HG02678 (cell line): Measurements from ENCODE around the gene RNF123.

Experiments
- ATAC-seq: cut with Tn5 transposase; IDR thresholded peaks from one replicate; pipeline ENCODE4 v1.9.1; 2021; ENCODE audit warnings: mild to moderate bottlenecking, moderate library complexity; ENCODE audit not compliant: unreplicated experiment

RNF123 gene

DNA sequence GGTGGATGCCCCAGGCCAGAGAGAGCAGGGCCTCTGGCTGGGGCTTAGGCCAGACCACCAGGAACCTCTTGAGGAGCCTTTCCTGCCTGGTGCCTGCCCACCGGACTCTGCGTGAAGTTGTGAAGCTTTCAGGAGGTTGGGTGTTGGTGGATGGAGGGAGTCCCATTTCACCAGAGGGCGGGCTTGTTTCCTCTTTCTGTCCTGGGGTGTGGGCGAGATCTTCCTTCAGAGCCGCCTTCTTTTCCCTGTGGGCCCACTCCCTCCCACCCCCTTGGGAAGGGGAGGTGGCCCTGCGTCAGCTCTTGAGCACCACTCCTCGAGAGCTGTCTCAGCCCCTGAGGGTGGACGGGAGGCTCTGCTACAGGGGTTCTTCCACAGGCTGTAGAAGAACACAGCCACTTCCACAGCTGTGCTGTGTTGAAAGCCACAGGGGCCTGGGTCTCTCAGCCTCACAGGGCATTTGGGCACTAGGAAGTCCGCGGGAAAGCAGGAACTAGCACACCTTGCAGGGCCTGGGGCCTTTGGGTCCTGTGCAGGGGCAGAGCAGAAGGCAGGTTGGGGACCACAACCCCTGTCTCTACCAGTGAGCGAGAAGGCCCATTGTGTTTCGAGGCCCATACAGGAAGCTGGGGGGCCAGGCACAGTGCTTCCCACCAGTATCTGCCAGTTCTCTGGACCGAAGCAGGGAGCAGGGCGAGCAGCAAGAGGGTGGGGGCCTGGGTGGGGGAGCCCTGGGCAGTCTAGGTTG is 28.0 kb downstream of the RNF123 start:
- ATAC-seq: no peak

DNA sequence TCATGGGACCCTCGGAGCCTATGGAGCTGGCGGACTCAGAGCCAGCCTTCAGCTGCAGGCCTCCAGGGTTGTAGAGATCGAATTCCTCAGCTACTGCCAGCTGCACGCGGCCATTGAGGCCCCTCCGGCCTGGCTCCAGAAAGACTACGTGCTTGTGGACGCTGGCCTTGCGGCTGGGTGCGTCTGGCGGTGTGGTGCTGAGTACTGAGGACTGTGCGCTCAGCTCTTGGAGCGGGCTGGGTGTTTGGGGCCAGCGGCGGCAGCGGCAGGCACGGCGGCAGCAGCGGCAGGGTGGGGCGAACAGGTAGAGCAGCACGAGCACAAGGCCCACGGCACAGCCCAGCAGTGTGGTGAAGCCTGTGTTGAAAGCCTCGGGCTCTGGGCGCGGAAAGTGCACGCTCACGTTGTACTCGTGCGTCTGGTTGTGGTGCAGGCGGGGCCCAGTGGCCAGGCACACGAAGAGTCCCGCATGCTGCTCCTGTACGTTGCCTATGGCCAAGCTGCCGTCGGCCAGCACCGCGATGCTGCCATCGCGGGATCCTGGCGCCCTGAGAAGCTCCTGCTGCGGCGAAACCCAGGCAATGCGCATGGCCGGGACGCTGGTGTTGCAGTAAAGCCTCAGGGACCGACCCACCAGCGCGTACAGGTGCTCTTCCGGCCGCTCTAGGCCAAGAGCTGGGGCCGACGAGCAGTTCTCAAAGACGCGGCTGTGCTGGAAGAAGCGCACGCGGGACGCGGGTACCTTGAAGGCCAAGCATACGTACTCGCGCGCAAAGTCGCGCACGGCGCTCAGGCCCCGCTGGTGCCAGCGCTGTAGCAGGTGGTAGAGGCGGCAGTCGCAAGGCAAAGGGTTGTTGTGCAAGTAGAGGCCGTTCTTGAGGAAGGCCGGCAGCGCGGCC is 28.9 kb downstream of the RNF123 start:
- no peak for ATAC-seq

DNA sequence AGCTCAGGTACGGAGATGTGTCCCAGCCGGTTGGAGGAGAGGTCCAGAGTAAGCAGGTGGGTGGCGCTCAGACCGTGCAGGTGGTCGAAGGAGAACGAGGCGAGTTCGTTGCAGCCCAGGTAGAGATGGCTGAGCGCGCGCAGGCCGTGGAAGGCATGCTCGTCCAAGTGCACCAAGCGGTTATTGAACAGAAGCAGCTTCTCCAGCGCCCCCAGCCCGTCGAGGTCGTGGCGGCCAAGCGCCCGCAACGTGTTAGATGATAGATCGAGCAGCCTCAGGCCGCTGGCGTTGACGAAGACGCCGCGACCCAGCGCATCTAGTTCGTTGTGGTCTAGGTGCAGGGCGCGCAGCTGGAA is 29.5 kb downstream of the RNF123 start:
- ATAC-seq: no peak

DNA sequence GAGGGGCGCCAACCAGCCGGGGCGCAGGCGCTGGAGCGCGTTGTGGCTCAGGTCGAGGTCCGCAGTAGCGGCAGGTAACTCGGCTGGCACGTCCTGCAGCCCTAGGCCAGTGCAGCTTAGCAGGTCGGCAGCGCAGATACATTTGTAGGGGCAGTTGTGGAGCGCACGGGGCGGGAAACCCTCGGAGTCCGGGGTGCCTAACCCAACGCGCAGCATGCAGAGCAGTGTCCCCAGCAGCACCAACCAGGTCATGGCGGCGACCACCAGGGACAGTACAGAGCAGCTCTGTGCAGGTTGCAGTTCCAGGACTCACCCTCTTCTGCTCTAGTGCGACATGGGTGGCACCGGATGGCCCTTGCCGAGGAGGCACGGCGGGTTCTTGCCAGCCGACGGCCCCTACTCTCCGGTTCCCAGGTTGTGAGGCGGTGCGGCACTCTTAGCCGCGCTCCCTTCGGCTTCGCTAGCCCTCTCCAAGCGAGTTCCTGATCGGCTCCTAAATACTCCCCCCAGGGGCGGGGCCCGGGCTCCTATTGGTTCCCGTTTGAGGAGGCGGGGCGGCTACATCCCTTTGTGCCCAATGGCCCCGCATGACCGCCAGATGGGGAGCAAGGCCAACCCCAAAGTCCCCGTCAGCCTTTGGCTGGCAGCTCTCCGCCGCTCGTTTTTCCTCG is 30.0 kb downstream of the RNF123 start, which contains the start of gene AMIGO3:
Gene AMIGO3 (minus strand): TSS at position 471 of the 671 bp plus-strand sequence. CDS start 219 bp downstream, at position 252.
- peak; percentile 49 for ATAC-seq

DNA sequence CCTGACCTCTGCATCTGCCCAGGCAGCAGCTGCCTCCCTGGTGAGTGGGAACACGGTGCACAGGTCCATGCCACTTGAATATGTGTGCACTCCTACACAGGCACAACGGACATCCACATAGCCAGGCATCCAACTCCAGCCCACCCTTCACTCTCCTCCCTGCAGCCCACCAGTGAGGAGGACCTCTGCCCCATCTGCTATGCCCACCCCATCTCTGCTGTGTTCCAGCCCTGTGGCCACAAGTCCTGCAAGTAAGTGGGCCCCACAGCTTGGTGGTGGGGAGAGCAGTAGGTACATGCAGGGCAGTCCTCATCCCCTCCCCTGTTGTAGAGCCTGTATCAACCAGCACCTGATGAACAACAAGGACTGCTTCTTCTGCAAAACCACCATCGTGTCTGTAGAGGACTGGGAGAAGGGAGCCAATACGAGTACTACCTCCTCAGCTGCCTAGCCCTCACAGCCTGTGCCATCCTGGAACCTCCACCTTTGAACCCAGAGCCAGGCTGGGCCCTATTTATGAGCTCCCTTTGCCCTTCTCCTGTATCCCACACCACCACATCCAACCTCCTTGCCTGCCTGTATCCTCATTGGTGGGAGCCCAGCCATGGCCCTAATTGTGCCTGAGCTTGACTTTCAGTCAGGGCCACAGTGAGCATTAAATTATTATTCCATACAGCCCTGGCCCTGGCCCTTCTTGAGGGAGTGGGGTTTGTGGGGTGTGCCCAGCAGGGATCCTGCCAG is 31.7 kb downstream of the RNF123 start:
- no peak for ATAC-seq

DNA sequence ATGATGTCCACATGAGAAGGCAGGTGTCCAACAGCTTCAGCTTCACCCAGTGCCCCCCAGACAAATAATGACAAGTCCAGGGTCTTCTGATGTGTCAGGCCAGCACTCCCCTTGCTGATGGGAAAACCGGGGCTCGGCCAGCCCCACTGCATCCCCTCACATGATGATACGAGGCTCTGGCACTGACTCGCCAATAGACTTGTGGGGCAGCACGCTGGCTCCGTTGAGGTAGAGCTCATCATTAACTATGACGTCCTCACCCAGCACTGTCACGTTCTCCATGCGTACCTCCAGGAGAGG is 32.2 kb downstream of the RNF123 start:
- ATAC-seq: no peak

DNA sequence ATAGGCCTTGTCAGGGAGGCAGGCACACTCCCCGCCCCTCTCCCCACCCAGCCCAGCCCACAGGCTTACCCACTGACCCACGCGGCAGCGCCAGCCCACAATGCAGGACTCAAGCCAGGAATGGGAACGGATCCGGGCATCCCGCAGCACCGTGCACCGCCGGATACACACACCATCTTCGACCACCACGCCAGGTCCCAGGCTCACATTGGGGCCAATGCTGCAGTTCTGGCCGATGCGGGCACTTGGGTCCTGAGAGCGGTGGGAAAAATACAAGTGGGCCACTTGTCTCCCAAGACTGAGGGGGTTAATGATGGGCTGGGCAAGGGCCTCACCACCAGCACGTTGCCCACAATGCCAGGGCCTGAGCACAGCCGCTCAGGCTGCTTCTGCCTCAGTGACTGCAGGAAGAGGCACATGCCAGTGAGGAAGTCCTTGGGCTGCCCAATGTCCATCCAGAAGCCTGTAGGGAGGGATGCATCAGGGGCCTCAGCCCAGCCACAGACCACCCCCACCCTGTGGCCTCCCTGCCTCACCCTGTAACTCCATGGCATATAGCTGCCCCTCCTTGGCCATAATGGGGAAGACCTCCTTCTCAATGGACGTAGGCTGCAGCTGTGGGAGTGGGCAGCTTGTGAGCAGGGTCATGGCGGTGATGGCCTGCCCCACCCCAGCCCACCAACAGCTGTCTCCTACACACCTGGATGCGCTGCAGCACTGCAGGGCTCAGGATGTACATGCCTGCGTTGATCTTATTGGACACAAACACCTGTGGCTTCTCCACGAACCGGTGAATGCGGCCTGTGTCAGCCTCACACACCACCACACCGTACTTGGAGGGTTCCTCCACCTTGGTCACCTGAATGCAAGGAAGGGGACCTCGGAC is 32.8 kb downstream of the RNF123 start:
- ATAC-seq: no peak

DNA sequence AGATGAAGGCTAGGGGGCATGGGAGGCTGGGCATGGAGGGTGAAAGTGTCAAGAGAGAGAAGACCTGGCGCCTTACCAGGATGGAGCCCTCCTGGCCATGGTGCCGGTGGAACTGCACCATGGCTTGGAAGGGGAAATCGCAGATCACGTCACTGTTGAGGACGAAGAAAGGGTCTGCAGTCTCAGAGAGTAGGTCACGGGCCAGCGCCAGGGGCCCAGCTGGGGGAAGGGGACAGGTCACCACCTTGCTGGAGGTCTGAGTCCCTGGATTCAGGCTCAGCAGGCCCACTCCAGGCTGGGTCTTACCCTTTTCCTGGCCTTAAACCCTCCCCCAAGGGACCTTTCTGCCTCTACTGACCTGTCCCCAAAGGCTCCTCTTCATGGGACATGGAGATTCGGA is 33.5 kb downstream of the RNF123 start:
- no peak for ATAC-seq

DNA sequence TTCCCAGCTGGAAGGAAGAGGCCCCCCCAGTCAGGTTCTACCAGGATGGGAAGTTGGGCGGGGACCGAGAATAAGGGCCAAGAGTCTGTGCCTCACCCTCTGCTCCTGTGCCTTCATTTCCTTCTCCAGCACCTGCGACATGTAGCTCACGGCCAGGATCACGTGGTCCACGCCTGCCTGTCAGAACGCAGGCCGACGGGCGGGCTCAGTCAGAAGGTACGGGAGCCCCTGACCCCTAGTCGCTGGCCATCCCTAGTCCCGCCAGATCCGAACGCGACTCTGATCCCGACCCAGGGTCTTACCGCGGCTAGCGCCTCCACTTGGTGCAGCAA is 33.9 kb downstream of the RNF123 start:
- ATAC-seq: no peak

DNA sequence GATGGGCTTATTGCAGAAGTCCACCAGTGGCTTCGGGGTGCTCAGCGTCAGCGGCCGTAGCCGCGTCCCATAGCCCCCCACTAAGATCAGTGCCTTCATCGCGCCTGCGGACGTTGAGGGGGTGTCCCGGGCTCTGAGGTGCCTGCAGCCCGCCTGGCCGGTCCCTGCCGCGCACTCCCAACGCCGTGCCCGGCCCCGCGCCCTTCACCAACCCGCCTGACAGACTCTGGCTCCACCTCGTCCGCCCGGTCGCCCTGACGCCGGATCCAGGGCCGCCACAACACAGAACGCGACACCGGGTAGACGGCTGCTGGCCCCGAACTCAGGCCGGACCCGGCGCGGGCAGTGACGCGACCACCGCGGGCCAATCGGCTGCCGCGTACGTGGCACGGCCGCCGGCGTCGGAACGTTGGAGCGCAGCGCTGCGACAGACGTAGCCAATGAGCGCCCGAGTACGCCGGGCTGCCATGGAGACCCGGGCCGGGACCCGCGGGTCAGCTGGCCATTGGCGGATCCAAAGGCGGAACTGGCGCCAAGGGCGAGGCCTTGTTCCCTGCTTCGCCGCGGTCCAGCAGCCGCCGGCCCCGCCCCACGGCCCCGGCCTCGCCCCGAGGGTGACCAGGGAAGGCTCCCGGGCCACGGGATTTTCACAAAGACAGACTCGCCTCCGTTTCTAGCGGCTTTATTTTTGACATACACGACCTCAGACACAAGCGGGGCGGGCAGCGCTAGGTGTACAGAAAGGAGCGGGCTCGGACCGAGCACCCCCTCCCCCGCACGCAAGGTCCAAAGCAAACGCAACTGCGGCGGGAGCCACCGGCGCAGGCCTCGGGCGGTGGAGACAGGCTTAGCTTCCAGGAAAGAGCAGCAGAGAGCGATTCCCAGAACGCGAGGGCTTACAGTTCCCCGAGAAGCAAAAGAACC is 34.5 kb downstream of the RNF123 start, which contains the start of gene GMPPB:
Gene GMPPB (minus strand): TSS at position 324 of the 924 bp plus-strand sequence. CDS start 225 bp downstream, at position 99.
- peak; percentile 81 for ATAC-seq

DNA sequence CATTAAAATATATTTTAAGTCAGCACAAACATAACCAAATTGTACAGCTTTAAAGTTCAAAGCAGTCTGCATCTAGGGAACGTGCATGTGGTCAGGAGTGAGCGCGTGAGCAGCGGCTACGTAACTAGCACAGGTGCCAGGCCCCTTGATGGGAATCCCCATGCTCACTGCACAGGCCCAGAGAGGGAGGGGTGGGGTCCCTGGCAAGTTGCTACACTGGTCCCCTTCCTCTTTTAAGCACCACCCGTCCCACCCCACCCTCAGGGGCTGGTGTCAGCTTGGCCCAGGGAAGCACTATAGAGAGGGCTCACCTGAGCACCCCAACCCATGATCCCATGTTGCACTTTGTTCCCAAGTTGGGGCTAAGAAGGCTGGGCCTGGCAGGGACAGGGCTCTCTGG is 35.2 kb downstream of the RNF123 start:
- ATAC-seq: no peak

DNA sequence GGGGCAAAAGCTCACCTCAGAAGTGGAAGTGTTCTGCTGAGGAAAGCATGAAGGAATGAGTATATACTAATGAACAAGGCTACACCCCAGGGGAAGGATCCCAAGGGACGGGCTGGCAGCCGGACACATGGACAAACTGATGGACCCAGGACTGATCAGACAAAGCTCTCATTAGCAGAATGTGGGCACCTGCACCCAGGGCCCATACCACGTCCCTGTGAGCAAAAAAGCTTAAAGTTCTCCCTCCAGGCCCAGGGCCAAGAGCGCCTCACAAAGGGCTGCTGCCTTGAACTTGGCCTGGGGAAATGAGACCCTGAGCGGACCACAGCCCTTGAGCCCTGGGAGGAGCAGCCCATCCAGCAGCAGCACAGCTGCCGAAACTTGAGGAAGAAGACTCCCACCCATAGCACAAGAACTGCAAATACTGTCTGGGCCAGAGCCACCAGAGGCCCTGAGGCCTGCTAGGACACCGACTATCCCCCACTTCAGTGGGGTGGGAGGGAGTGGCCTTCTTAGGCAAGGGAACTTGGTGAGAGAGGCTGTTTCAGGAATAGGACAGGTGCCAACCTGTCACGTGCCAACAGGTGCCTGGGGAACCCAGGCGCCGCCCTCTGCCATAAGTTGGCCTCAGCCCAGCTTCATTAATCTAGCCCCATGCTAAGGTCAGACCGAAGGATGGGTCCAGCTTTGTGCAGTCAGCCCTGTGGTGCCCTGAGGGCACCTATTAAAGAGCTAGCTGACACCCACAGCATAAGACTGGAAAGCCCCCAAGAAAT is 36.7 kb downstream of the RNF123 start:
- no peak for ATAC-seq

DNA sequence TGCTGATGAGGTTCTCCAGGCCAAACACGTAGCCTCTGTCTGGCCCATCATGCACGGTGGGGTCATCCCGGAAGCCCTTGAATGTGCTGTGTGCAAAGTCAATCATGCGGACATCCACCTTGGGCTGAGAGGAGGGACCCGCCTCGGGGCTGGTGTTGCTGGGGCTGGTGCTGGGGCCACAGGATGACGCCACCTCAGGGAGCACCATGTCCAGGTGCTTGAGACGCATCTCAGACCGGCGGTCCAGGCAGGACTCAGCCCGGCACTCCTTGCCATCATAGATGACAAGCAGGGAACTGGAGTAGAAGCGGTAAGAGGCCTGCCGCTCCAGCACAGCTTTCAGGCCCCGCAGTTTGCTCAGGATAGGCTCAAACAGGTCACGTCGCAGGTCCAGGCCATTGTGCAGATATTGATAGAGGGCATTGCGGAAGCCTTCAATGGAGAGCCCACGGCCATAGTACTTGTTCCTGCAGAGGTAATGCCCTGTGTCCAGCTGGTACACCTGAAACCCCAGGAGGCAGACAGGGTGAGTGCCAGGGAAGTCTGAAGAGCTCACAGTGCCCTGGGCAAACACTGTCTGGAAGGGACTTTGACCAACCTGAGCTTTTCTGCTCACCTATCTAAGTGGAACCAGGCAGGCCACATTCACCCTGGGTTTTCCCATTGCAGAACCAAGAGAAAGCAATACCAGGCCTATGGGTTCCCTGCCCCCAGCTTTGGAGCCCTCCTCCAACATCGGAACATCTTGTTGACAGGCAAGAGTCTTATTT is 38.0 kb downstream of the RNF123 start:
- ATAC-seq: no peak

DNA sequence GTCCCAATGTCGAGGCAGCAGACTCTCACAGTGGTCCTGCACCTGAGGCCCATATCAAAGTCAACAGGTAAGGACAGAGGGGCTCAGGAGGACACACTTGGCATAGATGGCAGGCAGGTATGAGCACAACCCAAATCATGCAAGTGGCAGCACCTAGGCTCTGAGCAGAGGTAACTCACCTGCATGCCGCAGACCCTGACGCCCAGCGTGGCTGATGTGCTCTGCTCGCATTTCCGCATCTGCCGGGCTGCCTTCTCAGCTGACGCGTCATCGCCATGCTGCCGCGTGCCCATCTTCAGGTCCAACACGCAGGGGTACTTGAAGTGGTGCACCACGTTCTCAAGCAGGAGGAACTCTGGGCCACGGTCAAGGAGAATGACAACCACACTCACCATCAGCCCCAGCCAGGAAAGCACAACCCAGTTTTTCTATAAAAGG is 38.6 kb downstream of the RNF123 start:
- ATAC-seq: no peak

DNA sequence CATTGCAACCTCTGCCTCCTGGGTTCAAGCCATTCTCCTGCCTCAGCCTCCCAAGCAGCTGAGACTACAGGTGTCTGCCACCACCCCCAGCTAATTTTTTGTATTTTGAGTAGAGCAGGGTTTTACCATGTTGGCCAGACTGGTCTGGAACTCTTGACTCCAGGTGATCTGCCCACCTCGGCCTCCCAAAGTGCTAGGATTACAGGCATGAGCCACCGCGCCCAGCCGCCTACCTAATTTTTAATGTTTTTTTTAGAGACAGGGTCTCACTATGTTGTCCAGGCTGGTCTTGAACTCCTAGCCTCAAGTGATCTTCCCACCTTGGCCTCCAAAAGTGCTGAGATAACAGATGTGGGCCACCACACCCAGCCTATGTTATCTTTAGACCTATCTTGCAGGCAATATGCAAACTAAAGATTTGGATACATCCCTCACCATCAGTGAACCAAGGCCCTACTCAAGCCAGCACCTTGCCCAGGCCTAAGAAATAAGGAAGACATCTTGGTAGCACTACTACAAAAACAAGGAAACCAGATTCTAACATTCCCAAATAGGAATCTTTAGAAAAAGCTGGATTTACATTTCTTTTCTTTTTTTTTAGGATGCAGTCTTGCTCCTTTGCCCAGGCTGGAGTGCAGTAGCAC is 40.7 kb downstream of the RNF123 start:
- no peak for ATAC-seq

DNA sequence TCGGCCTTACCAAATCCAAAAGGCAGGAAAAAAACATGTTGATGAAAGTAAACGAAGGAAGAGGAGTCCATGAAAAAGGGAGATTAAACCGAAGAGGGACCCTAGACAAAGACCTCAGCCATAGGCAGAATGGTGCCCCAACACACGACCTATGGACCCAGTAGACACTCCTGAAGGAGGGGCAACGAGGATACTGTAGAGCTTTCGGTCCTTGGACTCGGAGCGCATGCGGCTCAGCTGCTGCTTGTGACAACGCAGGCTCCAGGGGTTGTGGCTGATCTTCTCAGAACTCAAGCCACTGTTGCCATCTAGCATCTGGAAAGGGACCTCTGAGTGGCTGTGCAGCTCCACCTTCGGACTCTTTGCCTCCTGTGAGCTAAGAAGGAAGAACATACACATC is 43.2 kb downstream of the RNF123 start:
- ATAC-seq: no peak

DNA sequence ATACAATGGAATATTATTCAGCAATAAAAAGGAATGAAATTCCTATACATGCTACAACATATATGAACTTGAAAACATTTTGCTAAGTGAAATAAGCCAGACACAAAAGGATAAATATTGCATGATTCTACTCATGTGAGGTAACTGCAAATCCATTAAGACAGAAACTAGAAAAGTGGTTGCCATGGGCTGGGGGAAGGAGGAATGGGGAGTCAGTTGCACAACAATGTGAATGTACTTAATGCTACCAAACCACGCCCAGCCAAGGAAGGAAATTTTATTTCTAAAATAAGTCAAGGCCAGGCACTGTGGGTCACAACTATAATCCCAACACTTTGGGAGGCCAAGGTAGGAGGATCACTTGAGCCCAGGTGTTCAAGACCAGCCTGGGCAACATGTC is 44.2 kb downstream of the RNF123 start:
- ATAC-seq: no peak
